Tongue (tissue), 2 donors: Measurements from ENCODE around the gene GMCL1. TPM values are rescaled to one million over a fixed set of nuclear protein-coding genes. Genes with fewer than 3 reads are reported as not detected.
"Not testable (repeated sequence)": the region's sequence is repeated elsewhere in the genome, so short reads cannot be mapped to it uniquely, and the experiment has no call there.

ENCODE experiments used
- DNase-seq: peaks from one replicate; pipeline ENCODE4 v3.0.0-alpha.2; 2015
- total RNA-seq: library from RNA; depleted of rRNA; stranded (reverse); fragments of >200 nt; gene quantifications from one replicate; pipeline ENCODE4 v1.2.3, GENCODE V29; 2014

The GMCL1 gene
- total RNA-seq, 1 donor from 2014 or later, result 14.9 TPM

- no peak for DNase-seq
These were observed 21.5 kb upstream of the GMCL1 start for GRCh38 chr2:69807821-69808540.

- DNase-seq, result no peak
These were observed 18.9 kb upstream of the GMCL1 start for GRCh38 chr2:69810550-69810949.

GRCh38 chr2:69811018-69811417 lies 18.4 kb upstream of the GMCL1 start:
- DNase-seq, result no peak

- DNase-seq, result no peak
These were observed 17.9 kb upstream of the GMCL1 start for GRCh38 chr2:69811591-69811990.

- DNase-seq, result no peak
These were observed 13.7 kb upstream of the GMCL1 start for GRCh38 chr2:69815717-69816116.

- peak; percentile 92 for DNase-seq
These were observed 12.4 kb upstream of the GMCL1 start for GRCh38 chr2:69816923-69817542.

GRCh38 chr2:69817729-69818501 lies 11.5 kb upstream of the GMCL1 start:
- no peak for DNase-seq

GRCh38 chr2:69827796-69828540 lies 1.5 kb upstream of the GMCL1 start:
- no peak for DNase-seq

- DNase-seq, result no peak
These were observed 563 bp upstream of the GMCL1 start for GRCh38 chr2:69828938-69829255.

- peak; percentile 25 for DNase-seq
These were observed 815 bp downstream of the GMCL1 start for GRCh38 chr2:69830045-69830905.

GRCh38 chr2:69830906-69831241 lies 1.4 kb downstream of the GMCL1 start:
- not testable (repeated sequence) for DNase-seq

- no peak for DNase-seq
These were observed 2.0 kb downstream of the GMCL1 start for GRCh38 chr2:69831354-69831905.

GRCh38 chr2:69833752-69834151 lies 4.3 kb downstream of the GMCL1 start:
- no peak for DNase-seq

GRCh38 chr2:69835666-69836065 lies 6.2 kb downstream of the GMCL1 start:
- DNase-seq, result no peak

GRCh38 chr2:69836316-69836715 lies 6.9 kb downstream of the GMCL1 start:
- no peak for DNase-seq

GRCh38 chr2:69837533-69837932 lies 8.1 kb downstream of the GMCL1 start:
- no peak for DNase-seq

GRCh38 chr2:69843993-69844392 lies 14.5 kb downstream of the GMCL1 start:
- DNase-seq, result no peak

- DNase-seq, result no peak
These were observed 15.1 kb downstream of the GMCL1 start for GRCh38 chr2:69844560-69844959.

GRCh38 chr2:69846182-69847067 lies 17.0 kb downstream of the GMCL1 start:
- DNase-seq, result no peak

- DNase-seq, result no peak
These were observed 17.8 kb downstream of the GMCL1 start for GRCh38 chr2:69847068-69847828.
